ENCODE measurements around the gene GABRG2. TPM values are rescaled to one million over a fixed set of nuclear protein-coding genes. Genes with fewer than 3 reads are reported as not detected.

The GABRG2 gene
- total RNA-seq, 1 experiment from 2014 or later, result 0.79 TPM

GRCh38 chr5:162193012-162193411 is 125.4 kb downstream of the GABRG2 start:
- no peak for DNase-seq (ENCODE audit: low spot score)

- no peak for DNase-seq (ENCODE audit: low spot score)
These were observed 128.8 kb downstream of the GABRG2 start for GRCh38 chr5:162196351-162196750.

- no peak for DNase-seq (ENCODE audit: low spot score)
These were observed 134.8 kb downstream of the GABRG2 start for GRCh38 chr5:162202285-162202880.

Other genes starting within 250 kb of the GABRG2 start
- 1.4 TPM in 1 of 2 replicates, not detected in the other for gene GABRA1, start 219.7 kb upstream of the GABRG2 start, total RNA-seq (2014; rRNA removed; shearing (Covaris generic))

All from A172 (cell line).